GM23338 (cell line): ENCODE data around the gene SLC12A6. TPM values are rescaled to one million over a fixed set of nuclear protein-coding genes. Genes with fewer than 3 reads are reported as not detected.
A peak's percentile ranks its signal among the peaks of the same experiment; 100 is the strongest.

Experiments used
- ATAC-seq: fragments of 200-7000 bp; cut with Tn5 transposase; 3 replicates; pipeline ENCODE4 v1.9.1; 2020
- DNase-seq: peaks from one replicate; pipeline ENCODE4 v3.0.0-alpha.2; 2015; ENCODE audit warnings: low spot score
- H2AFZ ChIP-seq: fragments of 200-600 bp; sonication (generic); 2 replicates; pipeline ENCODE4 v1.8.0; 2016; ENCODE audit warnings: antibody characterized with exemption, mild to moderate bottlenecking, moderate library complexity
- H3F3A ChIP-seq: fragments of 200-600 bp; sonication (generic); replicated peaks from 2 replicates; pipeline ENCODE4 v1.8.0; 2017; ENCODE audit warnings: antibody characterized with exemption, mixed run types, low read depth
- H3K27ac ChIP-seq: fragments of 200-600 bp; sonication (generic); 2 replicates; pipeline ENCODE4 v1.6.1; 2016; ENCODE audit warnings: low read depth
- H3K27me3 ChIP-seq: fragments of 200-600 bp; sonication (generic); 2 replicates; pipeline ENCODE4 v1.8.0; 2016; ENCODE audit warnings: mild to moderate bottlenecking, mixed run types, moderate library complexity; ENCODE audit not compliant: insufficient read depth
- H3K36me3 ChIP-seq: fragments of 200-600 bp; sonication (generic); 2 replicates; pipeline ENCODE4 v1.8.0; 2016; ENCODE audit warnings: mild to moderate bottlenecking; ENCODE audit not compliant: insufficient read depth
- H3K4me1 ChIP-seq: fragments of 200-600 bp; sonication (generic); 2 replicates; pipeline ENCODE4 v1.8.0; 2016; ENCODE audit warnings: mild to moderate bottlenecking, moderate library complexity; ENCODE audit not compliant: insufficient read depth
- H3K4me2 ChIP-seq: fragments of 200-600 bp; sonication (generic); 2 replicates; pipeline ENCODE4 v1.7.1; 2017; ENCODE audit warnings: mixed run types
- H3K4me3 ChIP-seq: fragments of 200-600 bp; sonication (generic); 2 replicates; pipeline ENCODE4 v1.6.1; 2016; ENCODE audit warnings: mixed run types
- H3K79me2 ChIP-seq: fragments of 200-600 bp; sonication (generic); replicated peaks from 2 replicates; pipeline ENCODE4 v1.8.0; 2017; ENCODE audit warnings: mild to moderate bottlenecking; ENCODE audit not compliant: insufficient read depth
- H3K9me2 ChIP-seq: fragments of 200-600 bp; sonication (generic); 2 replicates; pipeline ENCODE4 v1.8.0; 2017; ENCODE audit not compliant: insufficient read depth
- H4K20me1 ChIP-seq: fragments of 200-600 bp; sonication (generic); replicated peaks from 2 replicates; pipeline ENCODE4 v1.8.0; 2017; ENCODE audit warnings: mild to moderate bottlenecking; ENCODE audit not compliant: insufficient read depth
- H3K27ac Mint-ChIP-seq: 2 replicates; pipeline ENCODE4 v1.8.0; 2020; ENCODE audit warnings: inconsistent platforms, mild to moderate bottlenecking, moderate library complexity, mixed read lengths
- H3K27me3 Mint-ChIP-seq: 3 replicates; pipeline ENCODE4 v1.8.0; 2022; ENCODE audit warnings: low read depth, mild to moderate bottlenecking, moderate library complexity, mixed read lengths, inconsistent platforms; ENCODE audit not compliant: insufficient read depth, poor library complexity
- H3K36me3 Mint-ChIP-seq: 3 replicates; pipeline ENCODE4 v1.8.0; 2021; ENCODE audit warnings: low read depth, mild to moderate bottlenecking, inconsistent platforms, moderate library complexity, mixed read lengths
- H3K4me1 Mint-ChIP-seq: 3 replicates; pipeline ENCODE4 v1.8.0; 2020; ENCODE audit warnings: mild to moderate bottlenecking, inconsistent platforms, mixed read lengths
- H3K4me3 Mint-ChIP-seq: 3 replicates; pipeline ENCODE4 v1.8.0; 2021; ENCODE audit warnings: moderate library complexity, mild to moderate bottlenecking, inconsistent platforms, mixed read lengths
- H3K9me3 Mint-ChIP-seq: 3 replicates; pipeline ENCODE4 v1.8.0; 2020; ENCODE audit warnings: moderate library complexity, mild to moderate bottlenecking, inconsistent platforms, mixed read lengths
- CTCF ChIP-seq, 2 experiments: fragments of 200-600 bp in 1 of 2; sonication (generic) in 1 of 2; conservative IDR thresholded peaks; 2 replicates each; pipeline versions ENCODE4 v1.5.1 to v1.6.1; 2016 to 2017; ENCODE audit warnings: antibody characterized with exemption in 2 of 2, low read depth in 2 of 2, mild to moderate bottlenecking in 2 of 2, moderate library complexity in 1 of 2
- EZH2 ChIP-seq: fragments of 200-600 bp; sonication (generic); IDR thresholded peaks from one replicate; pipeline ENCODE4 v1.8.0; 2017; ENCODE audit warnings: antibody characterized with exemption, mild to moderate bottlenecking, low read depth; ENCODE audit not compliant: unreplicated experiment
- EZH2phosphoT487 ChIP-seq: fragments of 200-600 bp; sonication (generic); IDR thresholded peaks from one replicate; pipeline ENCODE4 v1.8.1; 2018; ENCODE audit warnings: antibody characterized with exemption; ENCODE audit not compliant: unreplicated experiment
- JUNB ChIP-seq: IDR thresholded peaks from one replicate; pipeline ENCODE4 v1.6.1; 2016; ENCODE audit warnings: antibody characterized with exemption; ENCODE audit not compliant: unreplicated experiment
- NANOG ChIP-seq: IDR thresholded peaks from 2 replicates; pipeline ENCODE4 v1.6.1; 2016; ENCODE audit warnings: antibody characterized with exemption, borderline replicate concordance
- POLR2AphosphoS5 ChIP-seq: IDR thresholded peaks from 2 replicates; pipeline ENCODE4 v1.6.1; 2016; ENCODE audit warnings: antibody characterized with exemption, low read depth
- REST ChIP-seq: IDR thresholded peaks from one replicate; pipeline ENCODE4 v1.6.1; 2018; ENCODE audit warnings: antibody characterized with exemption; ENCODE audit not compliant: unreplicated experiment
- STAT1 ChIP-seq: IDR thresholded peaks from one replicate; pipeline ENCODE4 v1.6.1; 2016; ENCODE audit warnings: antibody characterized with exemption; ENCODE audit not compliant: unreplicated experiment
- ZNF114 ChIP-seq: fragments of 250-450 bp; sonication (Bioruptor Pico); IDR thresholded peaks from 2 replicates; pipeline ENCODE4 v1.5.0; 2020; ENCODE audit warnings: mild to moderate bottlenecking, moderate library complexity
- ZNF331 ChIP-seq: fragments of 250-450 bp; sonication (Bioruptor Pico); IDR thresholded peaks from 2 replicates; pipeline ENCODE4 v1.5.0; 2020; ENCODE audit warnings: low read depth, mild to moderate bottlenecking, moderate library complexity
- ZNF462 ChIP-seq: fragments of 250-450 bp; sonication (Bioruptor Pico); IDR thresholded peaks from 2 replicates; pipeline ENCODE4 v1.5.0; 2020; ENCODE audit warnings: mild to moderate bottlenecking, moderate library complexity
- polyA plus RNA-seq: library from polyadenylated mRNA; unstranded; fragments of >200 nt; fragmentation: Nextera tagmentation; extraction: Ambion mirVana; gene quantifications from 2 replicates; pipeline ENCODE4 v1.2.1, GENCODE V29; 2016
- total RNA-seq: library from RNA; depleted of rRNA; stranded (reverse); fragments of >200 nt; shearing (Covaris generic); gene quantifications from 2 replicates; pipeline ENCODE4 v1.2.3, GENCODE V29; 2014

The SLC12A6 gene
- total and polyA plus RNA-seq, 2 experiments from 2014 or later = 2.4 to 14.1 TPM

- ATAC-seq (no peak), DNase-seq (no peak)
- TF ChIP-seq ZNF331 (CRISPR knock-in tag) (no peak), NANOG (no peak)
- H3K4me1 Mint-ChIP-seq = no peaks in the 10 kb centered on the region
- no peaks in the 10 kb centered on the region for H3K9me3 Mint-ChIP-seq
- no peaks in the 10 kb centered on the region for H3K36me3 Mint-ChIP-seq
- no peak overlapping the region for H3K27ac Mint-ChIP-seq
- Histone ChIP-seq H3K27me3 (no peaks in the 10 kb centered on the region), H4K20me1 (no peaks in the 10 kb centered on the region), H3K9me2 (no peaks in the 10 kb centered on the region), H3K4me3 (no peak overlapping the region), H2AFZ (no peak overlapping the region), H3K36me3 (no peaks in the 10 kb centered on the region), H3F3A (no peaks in the 10 kb centered on the region), H3K79me2 (no peaks in the 10 kb centered on the region), H3K27ac (no peak overlapping the region), H3K4me2 (no peak overlapping the region), H3K4me1 (no peaks in the 10 kb centered on the region)
- H3K4me3 Mint-ChIP-seq = no peak overlapping the region
- H3K27me3 Mint-ChIP-seq = no peaks in the 10 kb centered on the region
Measured at GRCh38 chr15:34258151-34258550, 79.4 kb downstream of the SLC12A6 start.

GRCh38 chr15:34252545-34252944 lies 85.0 kb downstream of the SLC12A6 start:
- ATAC-seq (no peak), DNase-seq (no peak)
- Histone ChIP-seq H3K9me2 (no peaks in the 10 kb centered on the region), H3K4me3 (no peak overlapping the region), H3K27me3 (no peaks in the 10 kb centered on the region), H3K4me1 (no peaks in the 10 kb centered on the region), H3K4me2 (no peak overlapping the region), H2AFZ (no peak overlapping the region), H3F3A (no peaks in the 10 kb centered on the region), H3K27ac (no peak overlapping the region), H3K36me3 (no peaks in the 10 kb centered on the region), H3K79me2 (no peaks in the 10 kb centered on the region), H4K20me1 (no peaks in the 10 kb centered on the region)
- H3K9me3 Mint-ChIP-seq = no peaks in the 10 kb centered on the region
- no peaks in the 10 kb centered on the region for H3K4me1 Mint-ChIP-seq
- H3K27me3 Mint-ChIP-seq = no peaks in the 10 kb centered on the region
- no peaks in the 10 kb centered on the region for H3K36me3 Mint-ChIP-seq
- H3K4me3 Mint-ChIP-seq = no peak overlapping the region
- H3K27ac Mint-ChIP-seq = peak overlapping the region; percentile 69; the same call in 1 of the 2 replicates
- no peak for TF ChIP-seq POLR2AphosphoS5
- TF ChIP-seq JUNB = no peak
- TF ChIP-seq STAT1 = no peak
- no peak for TF ChIP-seq REST
- TF ChIP-seq ZNF114 = no peak
- no peak for TF ChIP-seq EZH2
- TF ChIP-seq ZNF331 (CRISPR knock-in tag) = no peak
- no peak for TF ChIP-seq EZH2phosphoT487
- TF ChIP-seq ZNF462 (CRISPR knock-in tag) = no peak
- no peak for TF ChIP-seq NANOG
- TF ChIP-seq CTCF (conservative IDR thresholded peaks at IDR 0.05; ENCODE audit: low read depth in 2 of 2) = no peak
